AG10803 (cell line): ENCODE measurements around the gene CCDC91.

Experiments used
- DNase-seq: peaks from one replicate; pipeline ENCODE4 v3.0.0; 2010; ENCODE audit warnings: low read depth
- H3K4me3 ChIP-seq: 2 replicates; pipeline ENCODE4 v1.5.1; 2011; ENCODE audit warnings: mild to moderate bottlenecking, low read length, control low read depth
- TF ChIP-seq, protein P1 (sequence below): conservative IDR thresholded peaks from 2 replicates; pipeline ENCODE4 v1.5.1; 2011; ENCODE audit warnings: mild to moderate bottlenecking, low read length, control low read depth, inconsistent platforms

CCDC91 gene

DNA sequence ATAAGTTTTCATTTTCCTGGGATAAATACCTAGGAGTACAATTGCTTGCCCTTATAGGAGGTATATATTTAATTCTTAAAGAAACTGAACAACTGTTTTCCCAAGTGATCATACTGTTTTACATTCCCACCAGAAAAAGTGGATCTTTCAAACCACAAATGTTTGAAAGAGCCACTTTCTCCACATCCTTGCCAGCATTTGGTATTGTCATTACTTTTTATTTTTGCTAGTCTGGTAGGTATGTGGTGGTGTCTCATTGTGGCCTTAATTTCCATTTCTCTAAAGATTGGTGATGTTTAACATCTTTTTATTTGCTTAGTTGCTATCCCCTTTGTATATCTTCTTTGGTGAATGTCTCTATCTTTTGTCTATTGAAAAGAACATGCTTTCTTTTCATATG is 50.6 kb downstream of the CCDC91 start:
- no peak for DNase-seq
- TF ChIP-seq, protein P1, sequence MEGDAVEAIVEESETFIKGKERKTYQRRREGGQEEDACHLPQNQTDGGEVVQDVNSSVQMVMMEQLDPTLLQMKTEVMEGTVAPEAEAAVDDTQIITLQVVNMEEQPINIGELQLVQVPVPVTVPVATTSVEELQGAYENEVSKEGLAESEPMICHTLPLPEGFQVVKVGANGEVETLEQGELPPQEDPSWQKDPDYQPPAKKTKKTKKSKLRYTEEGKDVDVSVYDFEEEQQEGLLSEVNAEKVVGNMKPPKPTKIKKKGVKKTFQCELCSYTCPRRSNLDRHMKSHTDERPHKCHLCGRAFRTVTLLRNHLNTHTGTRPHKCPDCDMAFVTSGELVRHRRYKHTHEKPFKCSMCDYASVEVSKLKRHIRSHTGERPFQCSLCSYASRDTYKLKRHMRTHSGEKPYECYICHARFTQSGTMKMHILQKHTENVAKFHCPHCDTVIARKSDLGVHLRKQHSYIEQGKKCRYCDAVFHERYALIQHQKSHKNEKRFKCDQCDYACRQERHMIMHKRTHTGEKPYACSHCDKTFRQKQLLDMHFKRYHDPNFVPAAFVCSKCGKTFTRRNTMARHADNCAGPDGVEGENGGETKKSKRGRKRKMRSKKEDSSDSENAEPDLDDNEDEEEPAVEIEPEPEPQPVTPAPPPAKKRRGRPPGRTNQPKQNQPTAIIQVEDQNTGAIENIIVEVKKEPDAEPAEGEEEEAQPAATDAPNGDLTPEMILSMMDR = no peak
- no peak overlapping the region for H3K4me3 ChIP-seq

DNA sequence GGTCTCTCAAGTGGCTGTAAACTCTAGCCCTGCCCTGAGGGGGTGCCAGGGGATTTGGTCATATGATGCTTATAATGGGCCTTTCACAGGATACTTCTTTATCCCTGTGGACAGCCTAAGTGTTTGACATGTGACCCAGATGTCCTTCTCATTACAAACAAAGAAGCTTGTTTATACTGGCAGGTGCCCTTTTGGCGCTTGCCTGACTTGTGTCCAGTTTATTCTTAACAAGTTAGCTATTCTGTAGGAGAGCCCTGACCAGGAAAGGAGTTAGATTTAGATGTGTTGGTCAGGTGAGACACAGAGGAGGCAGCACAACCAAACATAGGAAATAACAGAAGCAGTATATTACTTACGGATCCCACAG is 51.9 kb downstream of the CCDC91 start:
- DNase-seq = no peak
- no peak overlapping the region for H3K4me3 ChIP-seq
- TF ChIP-seq, protein P1 = no peak

DNA sequence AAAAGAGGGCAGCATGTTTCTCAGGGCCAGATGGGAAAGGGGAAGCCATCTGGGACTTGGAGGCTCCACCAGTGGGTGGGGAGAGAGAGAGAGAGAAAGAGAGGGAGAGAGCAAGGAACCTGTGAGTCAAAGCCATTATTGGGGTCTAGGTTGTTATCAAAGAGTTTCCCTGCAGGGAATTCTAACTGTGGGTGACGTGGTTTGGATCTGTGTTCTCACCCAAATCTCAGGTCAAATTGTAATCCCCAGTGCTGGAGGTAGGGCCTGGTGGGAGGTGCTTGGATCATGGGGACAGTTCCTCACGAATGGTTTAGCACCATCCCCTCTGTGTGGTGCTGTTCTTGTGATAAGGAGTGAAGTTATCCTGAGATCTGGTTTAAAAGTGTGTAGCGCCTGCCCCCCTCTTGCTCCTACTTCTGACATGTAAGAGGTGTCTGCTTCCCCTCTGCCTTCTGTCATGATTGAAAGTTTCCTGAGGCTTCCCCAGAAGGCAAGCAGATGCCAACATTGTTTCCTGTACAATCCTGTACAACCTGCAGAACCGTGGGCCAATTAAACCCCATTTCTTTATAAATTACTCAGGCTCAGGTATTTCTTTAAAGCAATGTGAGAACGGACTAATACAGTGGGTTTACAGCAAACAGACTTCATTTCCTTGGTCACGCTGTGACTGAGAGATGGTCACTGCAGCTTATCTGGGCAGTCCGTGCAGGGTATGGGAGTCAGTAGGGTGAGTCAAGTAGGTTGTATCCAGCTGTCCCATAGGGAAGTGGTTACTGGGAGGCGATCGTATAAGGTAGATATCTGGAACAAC is 52.4 kb downstream of the CCDC91 start:
- no peak overlapping the region for H3K4me3 ChIP-seq
- TF ChIP-seq, protein P1 = no peak
- no peak for DNase-seq

DNA sequence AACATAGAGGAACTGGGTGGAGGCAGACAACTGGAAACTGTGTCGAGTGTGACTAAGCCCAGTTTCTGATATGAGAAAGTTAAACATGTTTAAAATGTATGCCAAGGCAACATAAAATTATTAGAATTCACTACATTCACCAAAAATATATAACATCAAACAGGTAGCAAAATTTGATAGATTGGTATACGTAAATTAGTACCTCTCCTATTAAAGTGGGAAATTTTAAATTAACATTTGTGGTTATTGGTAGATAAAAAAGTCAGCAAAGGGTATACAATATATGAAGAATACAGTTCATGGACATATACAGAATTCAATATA is 53.0 kb downstream of the CCDC91 start:
- H3K4me3 ChIP-seq = no peak overlapping the region
- TF ChIP-seq, protein P1 = no peak
- DNase-seq = no peak

DNA sequence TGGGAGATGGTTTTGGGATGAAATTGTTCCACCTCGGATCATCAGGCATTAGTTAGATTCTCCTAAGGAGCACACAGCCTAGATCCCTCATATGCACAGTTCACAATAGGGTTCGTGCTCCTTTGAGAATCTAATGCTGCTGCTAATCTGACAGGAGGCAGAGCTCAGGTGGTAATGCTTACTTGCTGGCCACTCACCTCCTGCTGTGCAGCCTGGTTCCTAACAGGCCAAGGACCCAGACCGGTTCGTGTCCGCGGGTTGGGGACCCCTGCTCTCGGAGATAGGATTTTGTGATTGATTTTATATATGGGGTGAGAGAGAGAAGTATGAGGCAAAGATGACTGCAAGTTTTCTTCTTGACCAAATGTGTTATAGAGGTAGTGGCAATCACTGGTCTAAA is 57.5 kb downstream of the CCDC91 start:
- H3K4me3 ChIP-seq = no peak overlapping the region
- DNase-seq = no peak
- TF ChIP-seq, protein P1 = no peak

DNA sequence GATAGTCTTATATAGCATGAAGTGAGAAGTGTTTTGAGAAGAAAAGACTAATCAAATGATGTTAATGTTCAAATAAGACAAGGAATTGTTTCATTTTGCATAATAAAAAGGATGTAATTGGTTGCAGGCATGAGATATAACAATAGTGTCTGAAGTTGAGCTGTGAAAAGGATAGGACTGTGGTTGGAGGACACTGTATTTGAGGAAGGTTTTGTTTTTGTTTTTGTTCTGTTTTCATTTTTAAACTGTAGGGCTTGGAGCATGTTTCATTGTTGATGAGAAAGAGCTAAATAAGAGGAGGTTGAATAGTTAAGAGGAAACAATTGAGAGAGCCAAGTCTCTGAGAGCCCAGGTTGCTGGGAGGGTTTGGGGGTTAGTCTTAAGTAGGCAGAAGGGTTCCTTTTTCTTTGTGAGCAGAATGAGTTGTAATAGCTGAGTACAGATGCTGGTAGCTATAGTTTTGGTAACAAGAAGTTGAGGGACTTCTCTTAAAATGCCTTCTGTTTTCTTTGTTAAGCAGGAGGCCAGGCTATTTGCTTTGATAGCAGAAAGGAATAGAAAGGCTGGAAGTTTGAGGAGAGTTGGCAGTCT is 58.4 kb downstream of the CCDC91 start:
- TF ChIP-seq, protein P1 = no peak
- no peak overlapping the region for H3K4me3 ChIP-seq

DNA sequence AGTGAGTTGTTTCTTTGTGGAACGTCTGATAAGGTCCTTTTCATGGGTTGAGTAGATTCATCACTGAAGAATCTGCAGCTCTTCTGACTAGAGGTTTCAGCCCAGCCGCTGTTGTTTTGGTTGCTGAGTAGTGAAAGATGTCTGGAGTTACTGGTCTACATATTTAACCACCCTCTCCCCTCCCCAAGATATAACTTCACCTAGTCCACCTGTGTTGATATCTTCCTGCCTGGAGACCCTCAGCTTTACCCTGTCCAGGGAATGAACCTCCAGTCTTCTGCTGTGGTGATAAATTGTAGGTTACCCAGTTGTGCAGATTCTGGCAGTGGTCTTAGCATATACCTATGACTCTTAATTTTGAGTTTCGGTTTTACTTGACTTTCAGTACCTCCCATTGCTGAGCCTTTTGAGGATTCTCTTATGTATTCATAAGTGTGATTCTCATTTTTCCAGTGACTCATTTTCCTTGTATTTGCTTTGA is 62.9 kb downstream of the CCDC91 start:
- DNase-seq = no peak
- H3K4me3 ChIP-seq = no peak overlapping the region
- TF ChIP-seq, protein P1 = no peak

More for the DNA sequence above, 58.4 kb downstream of the CCDC91 start:
- no peak for DNase-seq
